Measurements from ENCODE around the gene PPM1D. TPM values are rescaled to one million over a fixed set of nuclear protein-coding genes. Genes with fewer than 3 reads are reported as not detected.
A peak's percentile ranks its signal among the peaks of the same experiment; 100 is the strongest.

Gene PPM1D
- total RNA-seq, 2 experiments from 2014 or later = 9.1 to 16.5 TPM

- Histone ChIP-seq H3K4me2 (ENCODE audit: low read length) (peak overlapping the region; percentile 89), H3K9me3 (ENCODE audit: low read length) (no peaks in the 10 kb centered on the region), H3K27ac (ENCODE audit: low read depth, low read length, poor library complexity, severe bottlenecking) (peak overlapping the region; percentile 68), H3K4me1 (ENCODE audit: insufficient read depth, low read length, poor library complexity, severe bottlenecking) (peaks cover 26% of the 10 kb centered on the region), H2AFZ (ENCODE audit: low read length) (no peak overlapping the region), H3K9me2 (ENCODE audit: insufficient read depth, low read length) (no peaks in the 10 kb centered on the region), H4K20me1 (ENCODE audit: insufficient read depth, low read length) (peaks cover 33% of the 10 kb centered on the region), H3K4me3 (ENCODE audit: low read depth, low read length, poor library complexity, severe bottlenecking) (peak overlapping the region; percentile 86), H3K79me2 (ENCODE audit: insufficient read depth, low read depth, low read length) (peaks cover 67% of the 10 kb centered on the region), H3K36me3 (ENCODE audit: insufficient read depth, low read length) (no peaks in the 10 kb centered on the region)
- ChIA-PET POLR2A (interaction anchor here (0.6 to 1.2 kb wide), 5 partner anchors 9 to 574 kb away, joined by 3 read pairs; no protein-coding TSS in a partner anchor), CTCF (ENCODE audit: unreplicated experiment) (no interaction called here)
- intact Hi-C loops (cut with micrococcal nuclease; ENCODE audit: unreplicated experiment) = loop anchor here (2.0 to 5.0 kb wide), 2 partner anchors 36 to 75 kb away; partner anchors contain the start of gene BCAS3
- DNase-seq (ENCODE audit: low spot score) = peak; percentile 77
- BruUV-seq (replicated peaks) = TSS peak; percentile 61
- TF ChIP-seq EZH2phosphoT487 (IDR thresholded peaks at IDR 0.05; ENCODE audit: borderline replicate concordance, low read depth, low read length) (no peak), CTCF (conservative IDR thresholded peaks at IDR 0.05; ENCODE audit: low read length) (peak; percentile 57; the same call in 1 of the 2 replicates)
These were observed 1.7 kb downstream of the PPM1D start for GRCh38 chr17:60601447-60602384.

GRCh38 chr17:60602385-60602742, 2.4 kb downstream of the PPM1D start:
- H3K4me2 ChIP-seq (ENCODE audit: low read length) = peak overlapping the region; percentile 89
- peaks cover 33% of the 10 kb centered on the region for H4K20me1 ChIP-seq (ENCODE audit: insufficient read depth, low read length)
- peak overlapping the region; percentile 86 for H3K4me3 ChIP-seq (ENCODE audit: low read depth, low read length, poor library complexity, severe bottlenecking)
- ChIA-PET POLR2A (interaction anchor here (0.6 to 1.2 kb wide), 4 partner anchors 22 to 573 kb away, joined by 3 read pairs; no protein-coding TSS in a partner anchor), CTCF (ENCODE audit: unreplicated experiment) (no interaction called here)
- peaks cover 26% of the 10 kb centered on the region for H3K4me1 ChIP-seq (ENCODE audit: insufficient read depth, low read length, poor library complexity, severe bottlenecking)
- intact Hi-C loops (cut with micrococcal nuclease; ENCODE audit: unreplicated experiment) = loop anchor here (5.0 kb wide), 1 partner anchor 35 kb away; no protein-coding TSS in a partner anchor
- BruUV-seq (replicated peaks) = no TSS peak
- H3K36me3 ChIP-seq (ENCODE audit: insufficient read depth, low read length) = no peaks in the 10 kb centered on the region
- DNase-seq (ENCODE audit: low spot score) = no peak
- no peaks in the 10 kb centered on the region for H3K9me3 ChIP-seq (ENCODE audit: low read length)
- TF ChIP-seq CTCF (conservative IDR thresholded peaks at IDR 0.05; ENCODE audit: low read length) (no peak), EZH2phosphoT487 (IDR thresholded peaks at IDR 0.05; ENCODE audit: borderline replicate concordance, low read depth, low read length) (no peak)
- no peaks in the 10 kb centered on the region for H3K9me2 ChIP-seq (ENCODE audit: insufficient read depth, low read length)
- H3K27ac ChIP-seq (ENCODE audit: low read depth, low read length, poor library complexity, severe bottlenecking) = no peak overlapping the region
- H3K79me2 ChIP-seq (ENCODE audit: insufficient read depth, low read depth, low read length) = peaks cover 74% of the 10 kb centered on the region
- no peak overlapping the region for H2AFZ ChIP-seq (ENCODE audit: low read length)
